GM21619 (cell line): Measurements from ENCODE around the gene NOX5.

Experiments used
- ATAC-seq: cut with Tn5 transposase; IDR thresholded peaks from one replicate; pipeline ENCODE4 v1.9.1; 2021; ENCODE audit not compliant: unreplicated experiment

Gene NOX5

GRCh38 chr15:69096196-69096595, 81.7 kb downstream of the NOX5 start:
- no peak for ATAC-seq

GRCh38 chr15:69096626-69097025, 82.1 kb downstream of the NOX5 start:
- no peak for ATAC-seq

GRCh38 chr15:69098771-69099170, 84.3 kb downstream of the NOX5 start:
- no peak for ATAC-seq

GRCh38 chr15:69099941-69100340, 85.4 kb downstream of the NOX5 start:
- no peak for ATAC-seq

- no peak for ATAC-seq
Observed at GRCh38 chr15:69100821-69101220, 86.3 kb downstream of the NOX5 start.

GRCh38 chr15:69104050-69104750, 89.7 kb downstream of the NOX5 start:
- ATAC-seq: peak; percentile 84

- no peak for ATAC-seq
Observed at GRCh38 chr15:69105451-69105985, 91.0 kb downstream of the NOX5 start.

GRCh38 chr15:69107025-69107620, 92.6 kb downstream of the NOX5 start:
- no peak for ATAC-seq
